ENCODE measurements around the gene CST9.

- TF ChIP-seq, protein P1, sequence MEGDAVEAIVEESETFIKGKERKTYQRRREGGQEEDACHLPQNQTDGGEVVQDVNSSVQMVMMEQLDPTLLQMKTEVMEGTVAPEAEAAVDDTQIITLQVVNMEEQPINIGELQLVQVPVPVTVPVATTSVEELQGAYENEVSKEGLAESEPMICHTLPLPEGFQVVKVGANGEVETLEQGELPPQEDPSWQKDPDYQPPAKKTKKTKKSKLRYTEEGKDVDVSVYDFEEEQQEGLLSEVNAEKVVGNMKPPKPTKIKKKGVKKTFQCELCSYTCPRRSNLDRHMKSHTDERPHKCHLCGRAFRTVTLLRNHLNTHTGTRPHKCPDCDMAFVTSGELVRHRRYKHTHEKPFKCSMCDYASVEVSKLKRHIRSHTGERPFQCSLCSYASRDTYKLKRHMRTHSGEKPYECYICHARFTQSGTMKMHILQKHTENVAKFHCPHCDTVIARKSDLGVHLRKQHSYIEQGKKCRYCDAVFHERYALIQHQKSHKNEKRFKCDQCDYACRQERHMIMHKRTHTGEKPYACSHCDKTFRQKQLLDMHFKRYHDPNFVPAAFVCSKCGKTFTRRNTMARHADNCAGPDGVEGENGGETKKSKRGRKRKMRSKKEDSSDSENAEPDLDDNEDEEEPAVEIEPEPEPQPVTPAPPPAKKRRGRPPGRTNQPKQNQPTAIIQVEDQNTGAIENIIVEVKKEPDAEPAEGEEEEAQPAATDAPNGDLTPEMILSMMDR (optimal IDR thresholded peaks at IDR 0.05 in 1 of 3, IDR thresholded peaks at IDR 0.05 in 1 of 3, conservative IDR thresholded peaks at IDR 0.05 in 1 of 3; ENCODE audit: extremely low read depth in 1 of 3, insufficient read depth in 2 of 3, low read length in 3 of 3) = no peak
- TF ChIP-seq EZH2 (IDR thresholded peaks at IDR 0.05; ENCODE audit: low read length) = no peak
Measured at GRCh38 chr20:23654717-23655116, 49.0 kb upstream of the CST9 start.
